Activated naive CD4-positive, alpha-beta T cell treated with anti-CD3 and anti-CD28 coated beads, Interleukin-2, amount 10 ng/mL, durations not matched to agents 7 days and 5 days (primary cell): ENCODE results near the gene SLC22A12.

Source experiments
- CTCF ChIA-PET: fragments of 350-600 bp; sonication (Branson Sonifier 250); formaldehyde crosslinking; loops from one replicate; lab custom pipeline; 2021; ENCODE audit warnings: antibody characterized with exemption; lab: Charles Lee
- DNase-seq: peaks from one replicate; pipeline ENCODE4 v3.0.0-alpha.2; 2020
- H3K27ac Mint-ChIP-seq: one replicate; pipeline ENCODE4 v1.8.0; 2021; ENCODE audit warnings: mild to moderate bottlenecking, moderate library complexity, mixed read lengths
- H3K27me3 Mint-ChIP-seq: one replicate; pipeline ENCODE4 v1.8.0; 2021; ENCODE audit warnings: mild to moderate bottlenecking, mixed read lengths
- H3K36me3 Mint-ChIP-seq: one replicate; pipeline ENCODE4 v1.8.0; 2021; ENCODE audit warnings: mixed read lengths
- H3K4me1 Mint-ChIP-seq: one replicate; pipeline ENCODE4 v1.8.0; 2021; ENCODE audit warnings: mixed read lengths
- H3K4me3 Mint-ChIP-seq: one replicate; pipeline ENCODE4 v1.8.0; 2021; ENCODE audit warnings: mild to moderate bottlenecking, moderate library complexity, mixed read lengths
- H3K9me3 Mint-ChIP-seq: one replicate; pipeline ENCODE4 v1.8.0; 2021; ENCODE audit warnings: mixed read lengths

The SLC22A12 gene

DNA sequence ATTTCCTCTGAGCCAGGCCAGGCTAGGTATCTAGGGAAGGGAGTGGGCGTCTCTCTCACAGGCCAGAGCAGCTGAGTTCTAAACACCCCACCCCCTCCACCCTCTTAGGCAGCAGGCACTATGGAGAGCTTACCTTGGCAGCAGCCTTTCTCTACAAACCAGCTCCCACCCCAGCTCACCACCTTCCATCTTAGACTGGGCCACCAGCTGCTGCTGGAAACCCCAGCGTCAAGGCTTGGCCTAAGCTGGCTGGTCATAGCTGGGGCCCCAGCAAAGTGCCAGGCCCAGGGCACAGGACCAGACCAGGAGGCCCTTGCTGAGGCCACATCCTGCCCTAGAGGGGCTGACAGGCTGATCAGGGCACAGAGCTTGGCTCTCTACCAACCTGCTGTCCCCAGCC, 20.2 kb downstream of the SLC22A12 start:
- no peak for DNase-seq
- Mint-ChIP-seq H3K36me3 (no peaks in the 10 kb centered on the region), H3K9me3 (no peaks in the 10 kb centered on the region), H3K4me3 (no peak overlapping the region), H3K27me3 (peaks cover 13% of the 10 kb centered on the region), H3K4me1 (peaks cover 15% of the 10 kb centered on the region), H3K27ac (no peak overlapping the region)
- CTCF ChIA-PET, result interaction anchor here (2.0 kb wide), 1 partner anchor 38 kb away, joined by 5 read pairs; no protein-coding TSS in a partner anchor

DNA sequence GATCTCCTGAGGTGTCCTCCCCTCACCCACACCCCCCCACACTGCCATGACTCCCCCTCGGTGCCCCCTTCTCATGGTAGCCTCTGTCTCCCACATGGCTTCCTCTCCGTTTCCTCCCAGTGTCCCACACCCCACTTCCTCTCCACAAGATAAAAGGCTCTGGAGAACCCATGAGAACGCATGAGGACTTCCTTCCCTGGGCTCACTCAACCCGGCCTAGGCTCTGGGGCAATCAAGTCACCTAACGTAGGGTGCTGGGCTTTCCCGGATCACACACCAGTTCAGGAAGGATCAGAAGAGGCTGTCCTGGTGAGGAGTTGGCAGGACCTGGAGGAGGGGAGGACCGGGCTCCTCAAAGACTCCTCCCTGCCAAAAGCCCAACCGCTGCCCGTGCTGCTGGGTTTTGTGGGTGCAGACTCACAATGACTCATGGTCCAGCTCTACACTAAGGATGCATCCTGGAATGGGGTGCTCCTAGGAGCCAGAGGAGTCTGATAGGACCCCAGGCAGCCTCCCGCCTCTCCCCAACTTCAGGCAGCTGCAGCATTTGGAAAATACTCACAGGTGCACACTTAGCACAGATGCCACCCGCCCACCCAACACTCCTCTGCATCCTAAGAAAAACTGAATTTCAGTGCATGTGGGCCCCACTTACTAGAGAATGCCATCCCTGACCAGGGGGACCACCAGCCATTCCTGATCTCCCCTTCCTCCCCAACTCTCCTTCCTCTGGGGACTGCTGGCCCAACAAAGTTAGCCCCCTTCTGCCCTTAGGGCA, 21.0 kb downstream of the SLC22A12 start:
- Mint-ChIP-seq H3K4me3 (no peak overlapping the region), H3K27ac (no peak overlapping the region), H3K27me3 (peaks cover 13% of the 10 kb centered on the region), H3K9me3 (no peaks in the 10 kb centered on the region), H3K4me1 (peaks cover 15% of the 10 kb centered on the region), H3K36me3 (no peaks in the 10 kb centered on the region)
- DNase-seq, result no peak
- CTCF ChIA-PET, result interaction anchor here (2.0 kb wide), 1 partner anchor 37 kb away, joined by 5 read pairs; no protein-coding TSS in a partner anchor

DNA sequence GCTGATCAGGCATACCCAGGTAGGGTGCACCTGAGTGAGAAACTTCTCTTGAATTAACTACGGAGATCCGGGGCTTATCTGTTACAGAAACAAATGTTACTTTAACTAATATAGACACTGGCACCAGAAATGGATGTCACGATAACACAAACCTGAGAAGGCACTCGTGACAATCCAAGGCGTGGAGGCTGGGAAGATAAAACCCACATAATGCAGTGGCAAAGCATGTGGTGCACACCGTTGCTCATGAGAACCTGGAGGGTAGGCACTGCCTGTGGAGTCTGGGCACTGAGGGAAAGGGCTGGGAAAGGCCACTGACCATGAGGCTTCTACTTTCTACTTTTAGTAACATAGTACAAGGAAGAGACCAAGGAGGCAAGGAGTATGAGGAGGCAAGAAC, 22.6 kb downstream of the SLC22A12 start:
- Mint-ChIP-seq H3K27me3 (peaks cover 13% of the 10 kb centered on the region), H3K4me3 (no peak overlapping the region), H3K27ac (no peak overlapping the region), H3K36me3 (no peaks in the 10 kb centered on the region), H3K4me1 (peaks cover 15% of the 10 kb centered on the region), H3K9me3 (no peaks in the 10 kb centered on the region)
- CTCF ChIA-PET, result no interaction called here
- DNase-seq, result no peak

DNA sequence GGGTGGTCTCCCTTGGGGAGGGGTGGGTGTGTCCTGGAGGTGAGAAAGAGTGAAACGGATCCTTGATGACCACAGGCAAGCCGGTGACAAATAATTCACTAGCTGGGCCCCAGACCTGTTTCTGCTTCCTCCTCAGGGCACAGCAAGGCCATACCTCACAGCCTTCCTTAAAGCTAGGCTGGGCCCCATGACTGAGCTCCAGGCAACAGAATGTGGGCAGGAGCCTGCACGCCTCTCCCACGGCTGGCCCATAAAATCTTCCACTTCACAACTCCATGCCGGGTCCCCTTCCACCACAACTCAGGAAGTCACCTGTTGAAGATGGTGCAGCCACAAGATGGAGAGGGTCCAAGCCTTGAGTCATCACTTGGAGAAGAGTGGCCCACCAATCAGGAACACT, 23.9 kb downstream of the SLC22A12 start:
- Mint-ChIP-seq H3K4me3 (no peak overlapping the region), H3K36me3 (no peaks in the 10 kb centered on the region), H3K27ac (no peak overlapping the region), H3K27me3 (peaks cover 16% of the 10 kb centered on the region), H3K9me3 (no peaks in the 10 kb centered on the region), H3K4me1 (peaks cover 14% of the 10 kb centered on the region)
- CTCF ChIA-PET, result no interaction called here
- no peak for DNase-seq

DNA sequence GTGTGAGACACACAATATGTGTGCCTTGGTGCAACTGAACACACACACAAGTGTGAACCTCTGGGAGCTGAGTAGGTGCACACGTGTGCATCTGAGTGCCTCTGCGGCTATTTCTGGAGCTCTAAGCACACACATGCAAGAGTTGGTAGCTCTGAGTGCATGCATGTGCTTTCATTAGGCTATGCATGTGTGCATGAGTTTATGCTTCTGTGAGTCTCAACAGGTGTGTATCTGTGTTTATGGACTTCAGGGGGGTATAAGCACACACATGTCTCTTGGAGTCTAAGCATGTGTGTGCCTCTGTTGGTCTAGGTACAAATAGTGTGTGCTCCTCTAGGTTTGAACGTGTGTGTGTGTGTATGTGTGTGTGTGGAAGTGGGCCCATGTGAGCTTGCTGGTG, 25.8 kb downstream of the SLC22A12 start:
- no peak for DNase-seq
- Mint-ChIP-seq H3K4me3 (no peak overlapping the region), H3K4me1 (peaks cover 16% of the 10 kb centered on the region), H3K27me3 (peaks cover 16% of the 10 kb centered on the region), H3K27ac (no peak overlapping the region), H3K36me3 (no peaks in the 10 kb centered on the region), H3K9me3 (no peaks in the 10 kb centered on the region)
- CTCF ChIA-PET, result no interaction called here

DNA sequence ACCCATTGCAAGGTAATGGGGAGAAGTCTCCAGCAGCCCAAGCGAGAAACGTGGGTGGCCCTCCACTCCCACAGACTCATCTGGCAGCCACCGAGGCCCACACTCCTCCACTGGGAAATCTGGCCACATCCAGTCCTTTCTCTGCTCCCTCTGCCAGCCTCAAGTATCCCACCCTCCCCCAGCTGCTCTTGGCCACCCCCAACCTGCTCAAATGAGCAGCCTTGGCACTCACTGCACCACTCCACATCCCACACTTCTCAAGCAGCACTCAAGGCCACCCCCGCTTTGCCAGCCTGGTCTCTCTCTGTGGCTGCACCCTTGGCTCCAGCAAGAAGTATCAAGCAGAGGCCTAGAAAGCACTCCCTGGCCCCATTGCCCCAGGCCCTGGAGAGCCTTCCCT, 28.2 kb downstream of the SLC22A12 start:
- CTCF ChIA-PET, result no interaction called here
- Mint-ChIP-seq H3K27me3 (peaks cover 13% of the 10 kb centered on the region), H3K4me3 (no peak overlapping the region), H3K36me3 (no peaks in the 10 kb centered on the region), H3K9me3 (no peaks in the 10 kb centered on the region), H3K27ac (no peak overlapping the region), H3K4me1 (peaks cover 10% of the 10 kb centered on the region)
- DNase-seq, result no peak

DNA sequence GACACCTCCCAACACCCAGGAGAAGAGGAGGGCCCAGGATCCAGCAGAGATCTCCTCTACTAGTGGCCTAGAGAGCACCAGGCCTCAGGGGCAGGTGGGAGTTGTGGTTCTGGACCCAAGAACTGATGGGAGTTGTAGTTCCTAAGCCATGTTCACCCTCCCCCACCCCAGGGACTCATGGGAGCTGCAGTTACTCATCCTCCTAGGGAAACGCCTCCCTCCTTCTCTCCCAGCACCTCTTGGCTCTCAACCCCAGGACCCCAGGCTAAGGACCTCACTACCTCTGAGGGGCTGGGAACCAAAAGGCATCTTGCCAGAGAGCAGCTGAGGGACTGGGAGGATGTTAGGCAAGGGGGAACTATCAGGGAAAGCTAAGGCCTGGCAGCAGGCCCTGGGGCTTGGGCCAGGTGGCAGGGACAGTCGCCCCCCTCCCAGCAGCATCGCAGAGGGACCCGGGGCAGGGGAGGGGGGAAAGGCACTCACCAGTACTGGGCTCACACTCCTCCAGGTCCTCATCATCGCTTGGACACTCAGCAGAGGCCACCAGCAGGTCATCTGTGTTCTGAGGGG, 28.9 kb downstream of the SLC22A12 start:
- Mint-ChIP-seq H3K36me3 (no peaks in the 10 kb centered on the region), H3K4me1 (peaks cover 10% of the 10 kb centered on the region), H3K9me3 (no peaks in the 10 kb centered on the region), H3K27me3 (peaks cover 14% of the 10 kb centered on the region), H3K4me3 (no peak overlapping the region), H3K27ac (no peak overlapping the region)
- no peak for DNase-seq
- CTCF ChIA-PET, result no interaction called here

DNA sequence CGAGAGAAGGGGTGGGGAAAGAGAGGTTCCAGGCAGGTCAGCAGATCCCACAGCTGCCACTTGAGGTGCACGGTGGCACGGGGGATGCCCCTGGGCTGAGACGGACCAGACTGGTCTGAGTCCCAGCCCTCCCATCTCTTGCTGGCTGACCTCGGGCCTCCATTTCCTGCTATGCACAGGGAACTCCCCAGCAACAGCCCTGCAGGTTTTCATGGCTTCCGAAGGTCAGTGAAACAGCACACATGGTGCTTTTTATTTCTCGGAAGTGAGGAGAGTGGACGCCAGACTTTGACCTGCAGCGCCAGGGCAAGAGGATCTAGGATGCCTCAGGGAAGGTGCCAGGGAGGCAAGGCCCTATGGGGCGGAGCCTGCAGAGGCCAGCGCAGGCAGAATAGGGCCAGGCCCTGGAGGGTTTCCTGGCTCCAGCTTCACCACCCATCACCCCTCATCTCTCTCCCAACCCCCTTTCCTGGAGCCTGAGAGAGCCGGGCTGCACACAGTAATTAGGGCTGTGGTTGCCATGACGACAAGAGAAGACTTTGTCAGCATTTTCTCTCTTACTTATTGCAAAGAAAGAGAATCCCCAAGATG, 29.5 kb downstream of the SLC22A12 start:
- DNase-seq, result no peak
- H3K4me3 Mint-ChIP-seq, result no peak overlapping the region
- H3K27ac Mint-ChIP-seq, result no peak overlapping the region
- no peaks in the 10 kb centered on the region for H3K9me3 Mint-ChIP-seq
- peaks cover 10% of the 10 kb centered on the region for H3K4me1 Mint-ChIP-seq
- peaks cover 12% of the 10 kb centered on the region for H3K27me3 Mint-ChIP-seq
- CTCF ChIA-PET, result interaction anchor here (1.2 kb wide), 1 partner anchor 29 kb away, joined by 4 read pairs; no protein-coding TSS in a partner anchor
- no peaks in the 10 kb centered on the region for H3K36me3 Mint-ChIP-seq

DNA sequence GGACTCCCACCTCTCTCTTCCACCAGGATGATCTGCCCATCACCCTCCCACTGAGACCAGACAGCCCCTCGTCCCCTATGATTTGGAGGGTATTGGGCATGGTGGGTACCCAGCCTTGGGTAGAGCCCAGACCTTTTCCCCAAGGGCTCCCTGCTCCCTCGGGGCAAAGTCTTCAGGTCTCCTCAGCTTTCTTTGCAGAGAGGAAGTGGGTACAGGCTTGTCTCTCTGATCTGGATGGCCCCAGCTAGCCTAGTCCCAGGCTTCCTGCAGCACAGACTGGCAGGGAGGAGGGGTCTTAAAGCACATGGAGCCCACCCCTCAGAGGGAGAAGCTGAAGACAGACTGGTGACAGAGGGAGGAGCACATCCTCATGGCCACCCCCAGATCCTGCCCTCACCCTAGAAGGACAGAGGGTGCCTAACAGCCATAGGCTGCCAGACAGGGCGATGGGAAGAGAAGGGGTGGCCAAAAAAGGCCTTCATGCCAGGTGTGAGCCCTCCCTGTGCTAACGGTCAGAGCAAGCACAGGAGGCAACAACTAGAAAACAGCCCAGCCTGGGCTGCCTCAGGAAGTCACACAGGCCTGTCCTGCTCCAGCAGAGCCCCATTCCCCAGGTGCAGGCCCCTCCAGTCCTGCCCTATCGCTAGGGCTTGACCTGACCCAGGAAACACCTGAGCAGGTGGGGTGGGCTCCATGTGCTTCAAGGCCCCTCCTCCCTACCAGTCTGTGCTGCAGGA, 30.4 kb downstream of the SLC22A12 start:
- Mint-ChIP-seq H3K4me1 (peaks cover 10% of the 10 kb centered on the region), H3K9me3 (no peaks in the 10 kb centered on the region), H3K27ac (no peak overlapping the region), H3K4me3 (no peak overlapping the region), H3K36me3 (no peaks in the 10 kb centered on the region), H3K27me3 (peaks cover 19% of the 10 kb centered on the region)
- CTCF ChIA-PET, result interaction anchor here (1.2 kb wide), 1 partner anchor 28 kb away, joined by 4 read pairs; no protein-coding TSS in a partner anchor
- no peak for DNase-seq

DNA sequence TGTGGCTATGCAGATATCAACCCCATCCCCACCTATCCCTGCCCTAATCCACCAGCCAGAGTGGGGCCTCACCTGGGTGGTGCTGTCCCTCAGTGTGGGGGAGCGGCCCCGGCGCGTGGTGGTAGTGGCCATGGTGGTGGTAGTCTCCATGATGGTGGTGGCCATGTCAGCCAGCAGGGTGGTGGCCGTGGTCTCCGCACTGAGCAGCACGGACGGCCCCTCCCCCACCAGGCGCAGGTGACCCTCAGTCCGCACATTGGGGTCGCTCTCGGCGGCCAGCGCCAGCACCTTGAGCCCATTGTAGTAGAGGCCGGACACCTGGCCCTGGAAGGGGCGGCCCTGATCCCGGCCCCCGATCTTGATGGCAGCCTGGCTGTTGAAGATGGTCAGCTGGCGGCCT, 31.7 kb downstream of the SLC22A12 start:
- DNase-seq, result no peak
- no peak overlapping the region for H3K4me3 Mint-ChIP-seq
- CTCF ChIA-PET, result no interaction called here
- peaks cover 19% of the 10 kb centered on the region for H3K27me3 Mint-ChIP-seq
- H3K27ac Mint-ChIP-seq, result no peak overlapping the region
- no peaks in the 10 kb centered on the region for H3K36me3 Mint-ChIP-seq
- peaks cover 10% of the 10 kb centered on the region for H3K4me1 Mint-ChIP-seq
- H3K9me3 Mint-ChIP-seq, result no peaks in the 10 kb centered on the region

DNA sequence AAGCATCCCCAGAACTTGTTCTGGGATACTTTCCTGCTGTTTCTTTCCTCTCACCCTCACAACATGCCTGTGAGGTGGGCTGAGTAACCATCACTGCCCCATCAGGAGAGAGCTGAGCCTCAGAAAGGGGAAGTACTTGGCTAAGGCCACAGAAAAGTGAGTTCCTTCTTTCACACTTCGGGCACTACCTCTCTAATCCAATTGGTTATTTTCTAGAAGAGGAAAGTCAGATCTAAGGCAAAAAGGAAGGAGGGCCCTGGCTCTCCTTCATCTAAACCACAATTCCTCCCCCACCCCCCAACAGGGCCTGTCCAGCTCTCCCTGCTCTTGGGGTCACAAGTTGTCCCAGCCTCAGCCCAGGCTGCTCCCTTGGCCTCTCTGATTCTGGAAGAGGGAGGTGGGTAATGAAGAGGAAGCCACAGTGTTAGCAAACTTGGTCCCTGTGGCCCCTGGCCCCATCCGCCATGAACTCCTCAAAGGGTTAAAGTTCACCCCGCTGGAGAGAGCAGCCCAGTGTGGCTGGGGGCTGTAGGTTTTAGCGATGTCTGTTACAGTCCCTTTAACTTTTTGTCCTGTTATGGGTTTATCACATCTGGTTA, 34.0 kb downstream of the SLC22A12 start:
- H3K4me1 Mint-ChIP-seq, result peaks cover 10% of the 10 kb centered on the region
- no peak for DNase-seq
- H3K36me3 Mint-ChIP-seq, result no peaks in the 10 kb centered on the region
- H3K4me3 Mint-ChIP-seq, result no peak overlapping the region
- H3K9me3 Mint-ChIP-seq, result no peaks in the 10 kb centered on the region
- H3K27ac Mint-ChIP-seq, result no peak overlapping the region
- peaks cover 21% of the 10 kb centered on the region for H3K27me3 Mint-ChIP-seq
- CTCF ChIA-PET, result no interaction called here

DNA sequence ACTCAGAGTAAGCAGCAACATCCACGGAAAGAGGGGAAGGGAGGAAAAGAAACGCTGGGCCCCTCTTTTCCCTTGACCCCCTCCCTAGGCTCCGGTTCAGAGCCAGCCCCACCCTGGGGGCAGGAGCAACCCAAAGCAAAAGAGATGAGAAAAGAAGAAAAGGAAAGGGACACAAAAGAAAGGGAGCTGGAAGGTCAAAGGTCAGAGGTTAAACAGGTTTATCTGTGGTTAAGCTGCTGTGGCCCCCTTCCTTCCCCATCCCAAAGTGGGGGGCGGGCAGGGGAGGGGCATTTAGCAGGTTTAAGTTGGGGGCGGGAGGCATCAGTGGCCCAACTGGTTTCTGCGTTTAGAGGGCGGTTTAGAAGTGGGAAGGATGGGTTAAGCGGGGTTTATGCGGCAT, 35.6 kb downstream of the SLC22A12 start:
- Mint-ChIP-seq H3K27me3 (peaks cover 22% of the 10 kb centered on the region), H3K9me3 (no peaks in the 10 kb centered on the region), H3K4me1 (peaks cover 2% of the 10 kb centered on the region), H3K27ac (no peak overlapping the region), H3K36me3 (no peaks in the 10 kb centered on the region), H3K4me3 (no peak overlapping the region)
- CTCF ChIA-PET, result no interaction called here
- DNase-seq, result no peak

DNA sequence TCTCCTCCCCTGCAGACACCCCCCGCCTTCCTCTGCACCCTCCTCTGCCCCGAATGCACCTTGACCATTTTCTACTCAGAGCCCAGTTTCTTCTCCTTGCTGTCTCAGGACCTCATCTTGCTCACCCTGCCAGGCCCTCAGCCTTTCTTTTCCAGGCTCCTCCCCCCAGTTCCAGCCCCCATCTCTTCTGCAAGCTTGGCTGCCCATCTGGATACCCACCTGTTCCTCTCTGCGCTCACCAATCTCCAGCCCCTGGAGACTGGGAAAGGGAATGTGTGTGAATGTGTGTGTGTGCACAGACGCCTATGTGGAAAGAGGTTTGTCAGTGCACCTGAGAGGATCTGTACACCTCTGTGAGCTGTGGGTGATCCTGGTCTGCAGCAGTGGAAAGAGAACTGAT, 36.4 kb downstream of the SLC22A12 start:
- no peak overlapping the region for H3K4me3 Mint-ChIP-seq
- H3K4me1 Mint-ChIP-seq, result no peaks in the 10 kb centered on the region
- CTCF ChIA-PET, result no interaction called here

DNA sequence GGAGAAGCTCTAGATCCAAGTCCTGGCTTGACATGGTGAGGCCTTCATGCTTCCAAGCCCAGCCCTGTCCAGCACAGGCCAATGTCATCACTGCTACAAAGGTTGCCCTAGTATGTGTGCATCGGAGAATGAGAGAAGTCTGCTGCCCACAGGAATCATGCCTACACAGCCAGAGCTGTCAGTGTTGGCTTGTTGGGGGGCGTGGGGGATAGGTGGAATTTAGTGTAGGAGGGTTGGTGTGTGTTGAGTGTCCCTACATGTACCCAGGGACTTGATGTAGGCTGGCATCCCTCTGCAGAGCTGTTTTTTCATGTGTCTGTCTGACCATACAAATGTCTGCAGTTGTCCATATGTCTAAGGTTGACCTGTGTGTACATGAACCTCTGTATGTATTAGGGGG, 37.6 kb downstream of the SLC22A12 start:
- H3K4me3 Mint-ChIP-seq, result no peak overlapping the region
- peaks cover 4% of the 10 kb centered on the region for H3K4me1 Mint-ChIP-seq
- no peaks in the 10 kb centered on the region for H3K36me3 Mint-ChIP-seq
- CTCF ChIA-PET, result no interaction called here
- DNase-seq, result no peak
- H3K27me3 Mint-ChIP-seq, result peaks cover 25% of the 10 kb centered on the region
- H3K27ac Mint-ChIP-seq, result no peak overlapping the region
- H3K9me3 Mint-ChIP-seq, result no peaks in the 10 kb centered on the region

More for the DNA sequence above, 36.4 kb downstream of the SLC22A12 start:
- no peak for DNase-seq
- no peaks in the 10 kb centered on the region for H3K9me3 Mint-ChIP-seq
- peaks cover 27% of the 10 kb centered on the region for H3K27me3 Mint-ChIP-seq
- H3K27ac Mint-ChIP-seq, result no peak overlapping the region
- H3K36me3 Mint-ChIP-seq, result no peaks in the 10 kb centered on the region
